Tibial nerve (tissue), 4 donors: Measurements from ENCODE around the gene ZACN. TPM values are rescaled to one million over a fixed set of nuclear protein-coding genes. Genes with fewer than 3 reads are reported as not detected.

ENCODE experiments used
- DNase-seq, 2 donors: peaks; one replicate each; pipeline ENCODE4 v3.0.0-alpha.2; 2019; ENCODE audit warnings: low spot score in 2 of 2
- H3K27ac ChIP-seq, 4 donors: fragments of 200-600 bp; sonication (generic) in 3 of 4; one replicate each; pipeline ENCODE4 v1.5.1; 2017 to 2019; ENCODE audit warnings: mild to moderate bottlenecking in 1 of 4
- H3K27me3 ChIP-seq, 2 donors: fragments of 200-600 bp; sonication (generic) in 1 of 2; one replicate each; pipeline versions ENCODE4 v1.5.1 to v1.6.0; 2017 to 2019
- H3K36me3 ChIP-seq, 3 donors: fragments of 200-600 bp; sonication (generic); one replicate each; pipeline ENCODE4 v1.5.1; 2018 to 2019
- H3K4me1 ChIP-seq, 4 donors: fragments of 200-600 bp; sonication (generic) in 3 of 4; one replicate each; pipeline ENCODE4 v1.5.1; 2017 to 2019
- H3K4me3 ChIP-seq, 4 donors: fragments of 200-600 bp; sonication (generic) in 3 of 4; one replicate each; pipeline ENCODE4 v1.5.1; 2017 to 2019; ENCODE audit warnings: mild to moderate bottlenecking in 1 of 4, moderate library complexity in 1 of 4
- H3K9me3 ChIP-seq, 4 donors: fragments of 200-600 bp; sonication (generic) in 3 of 4; one replicate each; pipeline ENCODE4 v1.5.1; 2017 to 2019
- EP300 ChIP-seq, 2 donors: sonication (generic); formaldehyde crosslinking; IDR thresholded peaks; one replicate each; pipeline ENCODE4 v1.6.1; 2017; ENCODE audit warnings: antibody characterized with exemption in 2 of 2, mild to moderate bottlenecking in 1 of 2
- POLR2A ChIP-seq, 2 donors: fragments of 450-650 bp; IDR thresholded peaks; one replicate each; pipeline ENCODE4 v1.6.1; 2017; ENCODE audit warnings: antibody characterized with exemption in 2 of 2, mild to moderate bottlenecking in 2 of 2, moderate library complexity in 2 of 2
- WGBS, 2 donors: methylation state at CpG; one replicate each; pipeline ENCODE4 v1.1.5; 2018; 5-methylcytosine and 5-hydroxymethylcytosine counted together
- total RNA-seq, 4 donors: library from RNA; depleted of rRNA; stranded (reverse); fragments of >200 nt; gene quantifications; one replicate each; pipeline ENCODE4 v1.1.0, GENCODE V29; 2016
- TF ChIP-seq, protein P1 (sequence below), 5 experiments: fragments of 200-600 bp in 3 of 5; fragments of 450-650 bp in 2 of 5; sonication (generic) in 3 of 5; IDR thresholded peaks; one replicate each; pipeline ENCODE4 v1.5.1; 2016 to 2019; ENCODE audit warnings: antibody characterized with exemption in 5 of 5, mild to moderate bottlenecking in 3 of 5, moderate library complexity in 2 of 5

Gene ZACN
- total RNA-seq, 4 donors from 2014 or later: not detected

DNA sequence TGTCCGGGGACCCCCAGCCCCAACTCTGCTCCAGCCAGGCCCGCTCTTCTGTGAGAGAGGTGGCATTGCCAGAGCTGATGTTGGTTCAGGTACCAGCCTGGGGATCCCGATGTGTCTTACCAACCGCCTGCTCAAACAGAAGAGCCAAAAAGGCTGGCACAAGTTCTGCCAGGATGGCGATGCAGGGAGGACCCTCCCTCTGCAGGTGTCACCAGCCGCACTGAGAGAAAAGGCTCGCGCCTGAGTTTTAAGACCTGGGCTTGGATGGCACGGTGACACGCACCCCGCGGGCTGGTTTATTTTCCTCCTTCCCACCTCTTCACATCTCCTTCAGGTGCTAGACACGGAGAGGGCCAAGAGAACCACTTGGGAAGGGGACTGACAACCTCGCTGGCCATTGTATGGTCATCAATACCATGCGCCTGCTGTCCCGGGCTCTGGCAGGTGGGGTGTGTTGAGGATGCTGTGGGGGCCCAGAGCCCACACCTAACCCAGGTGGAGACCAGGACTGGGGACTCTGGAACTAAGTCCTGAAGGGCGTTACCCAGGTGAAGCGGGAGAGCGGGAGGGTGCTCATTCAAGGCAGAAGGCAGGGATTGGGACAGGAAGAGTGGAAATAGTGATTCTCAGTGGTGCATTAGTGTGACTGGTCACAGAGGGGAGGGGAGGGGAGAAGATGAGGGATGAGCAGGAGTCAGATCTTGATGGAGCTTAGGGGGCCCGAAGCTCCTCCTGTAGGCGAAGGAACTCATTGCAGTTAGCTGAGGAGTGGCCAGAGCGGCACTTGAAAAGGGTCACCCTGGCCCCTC is 45.8 kb downstream of the ZACN start:
- peaks cover 0 to 14% (median 10%) of the 10 kb centered on the region in 4 donors for H3K4me1 ChIP-seq
- DNase-seq: no peak
- TF ChIP-seq POLR2A (IDR thresholded peaks at IDR 0.05) (no peak), EP300 (IDR thresholded peaks at IDR 0.05) (no peak)
- H3K27me3 ChIP-seq: no peaks in the 10 kb centered on the region
- no peaks in the 10 kb centered on the region for H3K36me3 ChIP-seq
- H3K4me3 ChIP-seq: no peak overlapping the region
- no peaks in the 10 kb centered on the region for H3K9me3 ChIP-seq
- WGBS, 2 donors: 85 to 87% methylated on average over 21 to 22 of the region's 22 CpGs
- no peak overlapping the region for H3K27ac ChIP-seq

DNA sequence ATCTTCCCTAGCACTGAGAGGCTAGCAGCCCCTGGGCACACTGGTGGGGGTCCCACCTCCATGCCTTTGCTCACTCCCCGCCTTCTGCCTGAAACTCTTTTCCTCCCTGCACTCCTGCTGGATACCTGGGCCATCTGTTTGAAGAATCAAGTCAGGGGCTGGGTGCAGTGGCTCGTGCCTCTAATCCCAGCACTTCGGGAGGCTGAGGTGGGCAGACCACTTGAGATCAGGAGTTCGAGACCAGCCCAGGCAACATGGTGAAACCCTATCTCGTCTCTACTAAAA is 46.4 kb downstream of the ZACN start:
- 87% methylated on average over 5 of the region's 5 CpGs for WGBS, 2 donors
- DNase-seq: no peak
- TF ChIP-seq EP300 (IDR thresholded peaks at IDR 0.05) (no peak), POLR2A (IDR thresholded peaks at IDR 0.05) (no peak)
- TF ChIP-seq, protein P1, sequence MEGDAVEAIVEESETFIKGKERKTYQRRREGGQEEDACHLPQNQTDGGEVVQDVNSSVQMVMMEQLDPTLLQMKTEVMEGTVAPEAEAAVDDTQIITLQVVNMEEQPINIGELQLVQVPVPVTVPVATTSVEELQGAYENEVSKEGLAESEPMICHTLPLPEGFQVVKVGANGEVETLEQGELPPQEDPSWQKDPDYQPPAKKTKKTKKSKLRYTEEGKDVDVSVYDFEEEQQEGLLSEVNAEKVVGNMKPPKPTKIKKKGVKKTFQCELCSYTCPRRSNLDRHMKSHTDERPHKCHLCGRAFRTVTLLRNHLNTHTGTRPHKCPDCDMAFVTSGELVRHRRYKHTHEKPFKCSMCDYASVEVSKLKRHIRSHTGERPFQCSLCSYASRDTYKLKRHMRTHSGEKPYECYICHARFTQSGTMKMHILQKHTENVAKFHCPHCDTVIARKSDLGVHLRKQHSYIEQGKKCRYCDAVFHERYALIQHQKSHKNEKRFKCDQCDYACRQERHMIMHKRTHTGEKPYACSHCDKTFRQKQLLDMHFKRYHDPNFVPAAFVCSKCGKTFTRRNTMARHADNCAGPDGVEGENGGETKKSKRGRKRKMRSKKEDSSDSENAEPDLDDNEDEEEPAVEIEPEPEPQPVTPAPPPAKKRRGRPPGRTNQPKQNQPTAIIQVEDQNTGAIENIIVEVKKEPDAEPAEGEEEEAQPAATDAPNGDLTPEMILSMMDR (IDR thresholded peaks at IDR 0.05): no peak

DNA sequence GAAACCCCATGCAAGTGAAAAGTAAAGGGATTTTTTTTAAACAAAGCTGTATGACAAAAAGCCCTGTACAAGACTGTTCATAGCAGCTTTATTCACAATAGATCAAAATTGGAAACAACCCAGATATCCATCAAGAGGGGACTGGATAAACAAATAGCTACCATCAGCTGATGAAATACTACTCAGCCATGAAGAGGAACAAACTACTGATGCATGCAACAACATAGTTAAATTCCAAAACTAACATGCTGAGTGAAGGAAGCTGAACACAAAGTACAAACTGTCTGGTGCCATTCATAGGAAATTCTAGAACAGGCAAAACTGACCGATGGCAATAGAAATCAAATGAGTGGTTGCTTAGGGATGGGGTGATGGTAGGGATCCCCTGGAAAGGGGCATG is 46.9 kb downstream of the ZACN start:
- Histone ChIP-seq H3K4me1 (peaks cover 0 to 14% (median 10%) of the 10 kb centered on the region in 4 donors), H3K9me3 (no peaks in the 10 kb centered on the region), H3K36me3 (no peaks in the 10 kb centered on the region), H3K4me3 (no peak overlapping the region), H3K27ac (no peak overlapping the region), H3K27me3 (peaks cover 0 to 6% of the 10 kb centered on the region in 2 donors)
- 93 to 94% methylated on average over 1 of the region's 1 CpG for WGBS, 2 donors
- TF ChIP-seq EP300 (IDR thresholded peaks at IDR 0.05) (no peak), POLR2A (IDR thresholded peaks at IDR 0.05) (no peak)
- TF ChIP-seq, protein P1 (IDR thresholded peaks at IDR 0.05): no peak
- no peak for DNase-seq

More for the DNA sequence above, 46.4 kb downstream of the ZACN start:
- Histone ChIP-seq H3K36me3 (no peaks in the 10 kb centered on the region), H3K27ac (no peak overlapping the region), H3K27me3 (peaks cover 0 to under 1% of the 10 kb centered on the region in 2 donors), H3K4me1 (peaks cover 0 to 14% (median 10%) of the 10 kb centered on the region in 4 donors), H3K4me3 (no peak overlapping the region), H3K9me3 (no peaks in the 10 kb centered on the region)

DNA sequence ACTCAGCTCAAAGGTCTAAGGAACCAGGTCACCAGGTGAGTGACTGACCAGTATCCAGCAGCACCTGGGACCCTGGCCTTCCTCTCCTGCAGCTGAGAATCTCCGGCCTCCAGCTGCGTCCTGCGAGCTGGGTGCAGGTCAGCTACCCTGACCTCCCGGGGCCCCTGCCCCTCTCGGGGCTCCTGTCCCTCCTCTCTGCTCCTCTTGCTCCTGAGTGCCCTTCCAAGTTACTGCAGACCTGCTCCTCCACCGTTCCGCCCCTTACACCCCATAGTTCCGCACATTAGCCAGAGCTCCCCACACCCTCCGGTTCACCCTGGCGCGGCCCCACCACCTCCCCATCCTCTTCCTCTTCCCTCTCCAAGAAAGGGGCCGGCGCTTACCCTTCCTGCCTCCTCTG is 51.5 kb downstream of the ZACN start:
- TF ChIP-seq EP300 (IDR thresholded peaks at IDR 0.05) (no peak), POLR2A (IDR thresholded peaks at IDR 0.05) (no peak)
- TF ChIP-seq, protein P1 (IDR thresholded peaks at IDR 0.05): no peak
- H3K27ac ChIP-seq: no peak overlapping the region
- no peak for DNase-seq
- no peaks in the 10 kb centered on the region for H3K36me3 ChIP-seq
- H3K4me1 ChIP-seq: peaks cover 0 to 3% (median 0%) of the 10 kb centered on the region in 4 donors
- WGBS, 2 donors: 49 to 55% methylated on average over 12 to 13 of the region's 13 CpGs
- no peak overlapping the region for H3K4me3 ChIP-seq
- H3K27me3 ChIP-seq: peaks cover 0 to 52% of the 10 kb centered on the region in 2 donors
- no peaks in the 10 kb centered on the region for H3K9me3 ChIP-seq

DNA sequence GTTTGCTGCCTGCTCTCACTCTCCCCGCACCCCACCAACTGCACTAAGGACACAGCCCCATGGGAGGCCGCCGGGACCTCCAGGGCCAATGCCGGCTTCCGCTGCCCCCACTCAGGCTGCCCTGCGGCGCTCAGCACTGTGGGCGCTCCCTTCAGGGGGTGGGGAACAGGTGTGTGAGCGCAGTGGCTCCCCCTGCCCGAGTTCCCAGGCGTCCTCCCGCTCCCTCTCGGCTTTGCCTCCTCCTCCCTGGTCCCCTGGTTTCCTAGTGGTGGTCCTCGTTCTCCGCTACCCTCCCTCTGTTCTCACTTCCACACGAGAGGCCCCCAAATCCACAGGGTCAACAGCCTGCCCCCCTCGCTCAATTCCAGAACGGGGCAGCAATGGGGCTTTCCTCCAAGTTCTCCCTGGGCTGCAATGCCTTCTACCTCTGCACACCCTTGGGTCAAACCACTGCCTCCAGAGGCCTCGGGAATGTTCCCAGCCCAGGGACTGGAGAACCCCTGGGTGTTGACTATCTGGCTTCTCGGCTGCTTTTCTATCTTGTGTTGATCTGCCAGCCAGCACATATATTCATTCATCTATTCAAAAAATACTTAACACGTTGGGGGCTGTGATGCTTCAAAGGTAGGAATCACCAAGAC is 52.2 kb downstream of the ZACN start:
- no peak overlapping the region for H3K4me3 ChIP-seq
- H3K36me3 ChIP-seq: no peaks in the 10 kb centered on the region
- no peaks in the 10 kb centered on the region for H3K9me3 ChIP-seq
- DNase-seq: no peak
- H3K4me1 ChIP-seq: peaks cover 0 to 3% (median 0%) of the 10 kb centered on the region in 4 donors
- no peak overlapping the region for H3K27ac ChIP-seq
- TF ChIP-seq POLR2A (IDR thresholded peaks at IDR 0.05) (no peak), EP300 (IDR thresholded peaks at IDR 0.05) (no peak)
- TF ChIP-seq, protein P1 (IDR thresholded peaks at IDR 0.05): no peak
- WGBS, 2 donors: 54 to 57% methylated on average over 21 of the region's 21 CpGs
- H3K27me3 ChIP-seq: peaks cover 0 to 59% of the 10 kb centered on the region in 2 donors
